ENCODE data around the gene CRYGN. TPM values are rescaled to one million over a fixed set of nuclear protein-coding genes. Genes with fewer than 3 reads are reported as not detected.

Gene CRYGN
- total RNA-seq, 1 donor from 2014 or later = 0.41 TPM

- Histone ChIP-seq H3K27me3 (ENCODE audit: low read depth) (peaks cover 86% of the 10 kb centered on the region), H3K9me3 (replicated peaks) (no peaks in the 10 kb centered on the region), H3K4me1 (peaks cover 26% of the 10 kb centered on the region), H3K27ac (replicated peaks) (no peak overlapping the region), H3K36me3 (no peaks in the 10 kb centered on the region), H3K4me3 (no peak overlapping the region)
- intact Hi-C loops (cut with micrococcal nuclease) = no loop called here
- no peak for TF ChIP-seq CTCF (IDR thresholded peaks at IDR 0.05; ENCODE audit: borderline replicate concordance)
- DNase-seq = no peak
These were observed 26.7 kb downstream of the CRYGN start for GRCh38 chr7:151413241-151413640.

- Histone ChIP-seq H3K27ac (replicated peaks) (no peak overlapping the region), H3K4me3 (no peak overlapping the region), H3K9me3 (replicated peaks) (no peaks in the 10 kb centered on the region), H3K36me3 (no peaks in the 10 kb centered on the region), H3K27me3 (ENCODE audit: low read depth) (peaks cover 96% of the 10 kb centered on the region), H3K4me1 (peaks cover 26% of the 10 kb centered on the region)
- intact Hi-C loops (cut with micrococcal nuclease) = no loop called here
- TF ChIP-seq CTCF (IDR thresholded peaks at IDR 0.05; ENCODE audit: borderline replicate concordance) = no peak
- DNase-seq = no peak
These were observed 27.6 kb downstream of the CRYGN start for GRCh38 chr7:151412318-151412717.

- DNase-seq = no peak
- no peaks in the 10 kb centered on the region for H3K36me3 ChIP-seq
- peaks cover 26% of the 10 kb centered on the region for H3K4me1 ChIP-seq
- H3K27ac ChIP-seq (replicated peaks) = no peak overlapping the region
- peaks cover 97% of the 10 kb centered on the region for H3K27me3 ChIP-seq (ENCODE audit: low read depth)
- no peak for TF ChIP-seq CTCF (IDR thresholded peaks at IDR 0.05; ENCODE audit: borderline replicate concordance)
- no peak overlapping the region for H3K4me3 ChIP-seq
- H3K9me3 ChIP-seq (replicated peaks) = no peaks in the 10 kb centered on the region
- intact Hi-C loops (cut with micrococcal nuclease) = no loop called here
These were observed 28.4 kb downstream of the CRYGN start for GRCh38 chr7:151411551-151411950.

GRCh38 chr7:151410405-151411390 is 29.2 kb downstream of the CRYGN start:
- no peak for TF ChIP-seq CTCF (IDR thresholded peaks at IDR 0.05; ENCODE audit: borderline replicate concordance)
- Histone ChIP-seq H3K36me3 (no peaks in the 10 kb centered on the region), H3K4me1 (peaks cover 26% of the 10 kb centered on the region), H3K27me3 (ENCODE audit: low read depth) (peaks cover 97% of the 10 kb centered on the region), H3K4me3 (peak overlapping the region; percentile 68), H3K9me3 (replicated peaks) (no peaks in the 10 kb centered on the region), H3K27ac (replicated peaks) (no peak overlapping the region)
- no peak for DNase-seq
- intact Hi-C loops (cut with micrococcal nuclease) = no loop called here

GRCh38 chr7:151409667-151410404 is 30.1 kb downstream of the CRYGN start, which contains the start of gene WDR86:
WDR86 (minus strand) TSS chr7:151410038; CDS start chr7:151409589, 449 bp downstream.
- Histone ChIP-seq H3K36me3 (no peaks in the 10 kb centered on the region), H3K4me1 (peaks cover 26% of the 10 kb centered on the region), H3K9me3 (replicated peaks) (no peaks in the 10 kb centered on the region), H3K27ac (replicated peaks) (peak within 1 kb of the TSS; percentile 64), H3K4me3 (peak within 1 kb of the TSS; percentile 68), H3K27me3 (ENCODE audit: low read depth) (peaks cover 94% of the 10 kb centered on the region)
- intact Hi-C loops (cut with micrococcal nuclease) = no loop called here
- DNase-seq = no peak
- no peak for TF ChIP-seq CTCF (IDR thresholded peaks at IDR 0.05; ENCODE audit: borderline replicate concordance)
